ENCODE measurements around the gene SLC26A1. TPM values are rescaled to one million over a fixed set of nuclear protein-coding genes. Genes with fewer than 3 reads are reported as not detected.

The SLC26A1 gene
- total and polyA plus RNA-seq, 2 of the 13 experiments (the other 11 are each of a cell fraction or from before 2014, with no cell fraction given): 5.4 to 22.9 TPM

DNA sequence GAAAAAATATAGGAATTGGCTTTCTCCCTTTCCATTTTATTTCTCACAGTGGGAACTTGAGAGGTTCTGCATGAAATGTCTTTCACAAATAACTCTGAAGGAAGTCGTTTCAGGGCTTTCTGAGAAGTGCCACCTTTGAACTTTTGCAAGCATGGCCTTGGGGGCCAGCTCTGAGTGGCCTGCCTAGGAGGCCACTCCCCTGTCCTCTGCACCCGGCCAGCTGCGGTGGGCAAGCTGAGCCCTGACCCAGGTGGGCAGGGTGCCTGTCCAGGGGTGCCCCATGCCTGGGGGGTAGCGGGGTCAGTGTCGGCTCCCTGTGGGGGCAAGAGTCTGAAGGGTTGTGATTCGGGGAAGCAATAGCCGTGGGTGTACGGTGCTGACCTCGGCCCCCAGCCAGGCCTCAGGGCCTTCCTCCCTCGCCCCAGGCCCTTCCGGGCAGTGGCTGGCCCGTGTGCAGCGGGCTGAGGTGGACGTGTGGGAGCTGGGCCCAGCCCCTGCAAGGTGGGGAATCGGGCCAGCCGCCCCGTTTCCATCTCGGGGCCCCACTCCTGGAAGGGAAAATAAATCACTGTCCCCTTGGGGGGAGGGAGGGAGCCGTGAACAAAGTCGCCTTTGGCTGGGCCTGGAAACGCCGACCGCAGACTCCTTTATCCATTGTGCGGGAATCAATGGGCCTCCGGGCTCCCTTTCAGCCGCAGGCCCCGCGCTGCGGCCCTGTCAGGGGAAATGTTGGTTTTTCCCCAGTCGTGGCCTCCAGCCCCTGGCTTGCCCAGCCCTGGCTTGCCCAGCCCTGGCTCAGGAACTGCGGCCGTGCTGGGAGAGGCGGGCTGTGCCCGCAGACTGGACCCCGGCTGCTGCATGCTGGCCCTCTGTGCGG lies 21.3 kb upstream of the SLC26A1 start (continued):
- TF ChIP-seq ZNF274 (CRISPR knock-in tag; IDR thresholded peaks at IDR 0.05): no peak
- no peak for TF ChIP-seq ZNF326 (CRISPR knock-in tag; IDR thresholded peaks at IDR 0.05; ENCODE audit: borderline replicate concordance)
- TF ChIP-seq, protein P1, sequence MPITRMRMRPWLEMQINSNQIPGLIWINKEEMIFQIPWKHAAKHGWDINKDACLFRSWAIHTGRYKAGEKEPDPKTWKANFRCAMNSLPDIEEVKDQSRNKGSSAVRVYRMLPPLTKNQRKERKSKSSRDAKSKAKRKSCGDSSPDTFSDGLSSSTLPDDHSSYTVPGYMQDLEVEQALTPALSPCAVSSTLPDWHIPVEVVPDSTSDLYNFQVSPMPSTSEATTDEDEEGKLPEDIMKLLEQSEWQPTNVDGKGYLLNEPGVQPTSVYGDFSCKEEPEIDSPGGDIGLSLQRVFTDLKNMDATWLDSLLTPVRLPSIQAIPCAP (CRISPR knock-in tag; IDR thresholded peaks at IDR 0.05; ENCODE audit: low read depth): no peak
- TF ChIP-seq PTBP1 (IDR thresholded peaks at IDR 0.05; ENCODE audit: low read depth, low read length, poor library complexity, severe bottlenecking): peak; percentile 23
- peak; percentile 76 for TF ChIP-seq U2AF1 (optimal IDR thresholded peaks at IDR 0.05; ENCODE audit: low read depth, low read length)
- TF ChIP-seq CBX1 (IDR thresholded peaks at IDR 0.05; ENCODE audit: low read depth): no peak
- TF ChIP-seq, protein P2, sequence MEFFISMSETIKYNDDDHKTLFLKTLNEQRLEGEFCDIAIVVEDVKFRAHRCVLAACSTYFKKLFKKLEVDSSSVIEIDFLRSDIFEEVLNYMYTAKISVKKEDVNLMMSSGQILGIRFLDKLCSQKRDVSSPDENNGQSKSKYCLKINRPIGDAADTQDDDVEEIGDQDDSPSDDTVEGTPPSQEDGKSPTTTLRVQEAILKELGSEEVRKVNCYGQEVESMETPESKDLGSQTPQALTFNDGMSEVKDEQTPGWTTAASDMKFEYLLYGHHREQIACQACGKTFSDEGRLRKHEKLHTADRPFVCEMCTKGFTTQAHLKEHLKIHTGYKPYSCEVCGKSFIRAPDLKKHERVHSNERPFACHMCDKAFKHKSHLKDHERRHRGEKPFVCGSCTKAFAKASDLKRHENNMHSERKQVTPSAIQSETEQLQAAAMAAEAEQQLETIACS (CRISPR knock-in tag; IDR thresholded peaks at IDR 0.05): no peak
- TF ChIP-seq, protein P3, sequence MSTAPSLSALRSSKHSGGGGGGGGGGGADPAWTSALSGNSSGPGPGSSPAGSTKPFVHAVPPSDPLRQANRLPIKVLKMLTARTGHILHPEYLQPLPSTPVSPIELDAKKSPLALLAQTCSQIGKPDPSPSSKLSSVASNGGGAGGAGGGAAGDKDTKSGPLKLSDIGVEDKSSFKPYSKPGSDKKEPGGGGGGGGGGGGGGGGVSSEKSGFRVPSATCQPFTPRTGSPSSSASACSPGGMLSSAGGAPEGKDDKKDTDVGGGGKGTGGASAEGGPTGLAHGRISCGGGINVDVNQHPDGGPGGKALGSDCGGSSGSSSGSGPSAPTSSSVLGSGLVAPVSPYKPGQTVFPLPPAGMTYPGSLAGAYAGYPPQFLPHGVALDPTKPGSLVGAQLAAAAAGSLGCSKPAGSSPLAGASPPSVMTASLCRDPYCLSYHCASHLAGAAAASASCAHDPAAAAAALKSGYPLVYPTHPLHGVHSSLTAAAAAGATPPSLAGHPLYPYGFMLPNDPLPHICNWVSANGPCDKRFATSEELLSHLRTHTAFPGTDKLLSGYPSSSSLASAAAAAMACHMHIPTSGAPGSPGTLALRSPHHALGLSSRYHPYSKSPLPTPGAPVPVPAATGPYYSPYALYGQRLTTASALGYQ (CRISPR knock-in tag; IDR thresholded peaks at IDR 0.05): 0 out of 2 replicates have a peak, but pooled peaks have one; percentile 19
- TF ChIP-seq ZNF282 (IDR thresholded peaks at IDR 0.05; ENCODE audit: partially characterized antibody): no peak
- TF ChIP-seq, protein P4, sequence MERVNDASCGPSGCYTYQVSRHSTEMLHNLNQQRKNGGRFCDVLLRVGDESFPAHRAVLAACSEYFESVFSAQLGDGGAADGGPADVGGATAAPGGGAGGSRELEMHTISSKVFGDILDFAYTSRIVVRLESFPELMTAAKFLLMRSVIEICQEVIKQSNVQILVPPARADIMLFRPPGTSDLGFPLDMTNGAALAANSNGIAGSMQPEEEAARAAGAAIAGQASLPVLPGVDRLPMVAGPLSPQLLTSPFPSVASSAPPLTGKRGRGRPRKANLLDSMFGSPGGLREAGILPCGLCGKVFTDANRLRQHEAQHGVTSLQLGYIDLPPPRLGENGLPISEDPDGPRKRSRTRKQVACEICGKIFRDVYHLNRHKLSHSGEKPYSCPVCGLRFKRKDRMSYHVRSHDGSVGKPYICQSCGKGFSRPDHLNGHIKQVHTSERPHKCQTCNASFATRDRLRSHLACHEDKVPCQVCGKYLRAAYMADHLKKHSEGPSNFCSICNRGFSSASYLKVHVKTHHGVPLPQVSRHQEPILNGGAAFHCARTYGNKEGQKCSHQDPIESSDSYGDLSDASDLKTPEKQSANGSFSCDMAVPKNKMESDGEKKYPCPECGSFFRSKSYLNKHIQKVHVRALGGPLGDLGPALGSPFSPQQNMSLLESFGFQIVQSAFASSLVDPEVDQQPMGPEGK (CRISPR knock-in tag; IDR thresholded peaks at IDR 0.05): peak; percentile 15; the same call in 1 of the 2 replicates
- TF ChIP-seq ZNF136 (CRISPR knock-in tag; IDR thresholded peaks at IDR 0.05; ENCODE audit: low read depth): 0 out of 2 replicates have a peak, but pooled peaks have one; percentile 54

All from HepG2 (cell line).